Right lobe of liver (tissue), 6 donors: ENCODE data around the gene KLHL30. TPM values are rescaled to one million over a fixed set of nuclear protein-coding genes. Genes with fewer than 3 reads are reported as not detected.
A peak's percentile ranks its signal among the peaks of the same experiment; 100 is the strongest.

ENCODE experiments used
- ATAC-seq, 4 donors: fragments of 200-7000 bp; cut with Tn5 transposase; one replicate each; pipeline ENCODE4 v1.9.1; 2020; ENCODE audit warnings: mild to moderate bottlenecking in 4 of 4, moderate library complexity in 4 of 4
- DNase-seq, 3 donors: peaks; one replicate each; pipeline ENCODE4 v3.0.0-alpha.2; 2020
- H3K27ac ChIP-seq, 3 donors: fragments of 200-600 bp; one replicate each; pipeline ENCODE4 v1.8.0; 2022
- H3K27me3 ChIP-seq, 2 donors: fragments of 200-600 bp; one replicate each; pipeline ENCODE4 v1.8.0; 2022
- H3K36me3 ChIP-seq, 4 donors: fragments of 200-600 bp; sonication (generic) in 1 of 4; one replicate each; pipeline versions ENCODE4 v1.5.1 to v1.8.0; 2017 to 2022; ENCODE audit warnings: control low read depth in 1 of 4
- H3K4me1 ChIP-seq, 4 donors: fragments of 200-600 bp; sonication (generic) in 1 of 4; one replicate each; pipeline versions ENCODE4 v1.5.1 to v1.8.0; 2017 to 2022; ENCODE audit warnings: control low read depth in 1 of 4
- H3K4me3 ChIP-seq, 3 donors: fragments of 200-600 bp; one replicate each; pipeline ENCODE4 v1.8.0; 2022
- H3K9me3 ChIP-seq, 4 donors: fragments of 200-600 bp; sonication (generic) in 1 of 4; one replicate each; pipeline versions ENCODE4 v1.5.1 to v1.8.0; 2017 to 2022; ENCODE audit warnings: control low read depth in 1 of 4
- CTCF ChIP-seq, 4 donors: fragments of 200-600 bp in 3 of 4; fragments of 450-650 bp in 1 of 4; IDR thresholded peaks; one replicate each; pipeline versions ENCODE4 v1.5.1 to v1.8.0; 2016 to 2022; ENCODE audit warnings: antibody characterized with exemption in 4 of 4, mild to moderate bottlenecking in 2 of 4
- POLR2A ChIP-seq: fragments of 450-650 bp; IDR thresholded peaks from one replicate; pipeline ENCODE4 v1.6.1; 2017; ENCODE audit warnings: antibody characterized with exemption, mild to moderate bottlenecking
- WGBS: methylation state at CpG from one replicate; pipeline ENCODE4 v1.1.6; 2018; ENCODE audit warnings: low coverage, low lambda C conversion rate; ENCODE audit not compliant: insufficient coverage; ENCODE audit errors: missing lambda C conversion rate; 5-methylcytosine and 5-hydroxymethylcytosine counted together
- intact Hi-C, 2 donors: fragments of 100-400 bp; cut with DNase I; formaldehyde crosslinking; loops; one replicate each; pipeline versions ENCODE4 v1.11.2 to v1.14.1; 2022
- total RNA-seq, 6 experiments: library from RNA; depleted of rRNA in 2 of 6; stranded (reverse); fragments of >200 nt in 2 of 6; fragmentation: NEBNext Ultra II Directional in 3 of 6; extraction: Animal tissue kit (Norgen Biotek cat#: 25700) in 3 of 6; gene quantifications; one replicate each; pipeline versions ENCODE4 v1.1.0 to v1.2.4, GENCODE V29; 2016 to 2023
- donor health status: DM: no; HTN: yes; CAD: no.
- donor health status: DM: no; HTN: no; CAD: no.
- donor health status: DM: no; HTN: no; CAD: no.
- donor health status: DM: no; HTN: yes; CAD: no.
- donor health status: DM: no; HTN: yes; CAD: no.

The KLHL30 gene
- total RNA-seq, 6 experiments from 2014 or later = 0.04 to 0.19 (median 0.11) TPM; not detected in 2

GRCh38 chr2:238132463-238133450, 5.7 kb upstream of the KLHL30 start:
- Histone ChIP-seq H3K27ac (no peak overlapping the region), H3K4me1 (peaks cover 0 to 6% (median 0%) of the 10 kb centered on the region in 4 donors), H3K27me3 (no peaks in the 10 kb centered on the region), H3K9me3 (no peaks in the 10 kb centered on the region), H3K36me3 (no peaks in the 10 kb centered on the region), H3K4me3 (no peak overlapping the region)
- no peak for ATAC-seq
- 79% methylated on average over 11 of the region's 23 CpGs for WGBS
- peak in 2 of 3 donors; percentile 12 to 42 for DNase-seq
- intact Hi-C loops = no loop called here
- TF ChIP-seq POLR2A (no peak), CTCF (IDR thresholded peaks at IDR 0.05) (no peak)

- Histone ChIP-seq H3K36me3 (no peaks in the 10 kb centered on the region), H3K27me3 (no peaks in the 10 kb centered on the region), H3K27ac (no peak overlapping the region), H3K9me3 (no peaks in the 10 kb centered on the region), H3K4me1 (peaks cover 0 to 6% (median 0%) of the 10 kb centered on the region in 4 donors), H3K4me3 (no peak overlapping the region)
- intact Hi-C loops = no loop called here
- DNase-seq (peak in 2 of 3 donors; percentile 14 to 44), ATAC-seq (no peak)
- 85% methylated on average over 5 of the region's 14 CpGs for WGBS
- TF ChIP-seq CTCF (IDR thresholded peaks at IDR 0.05) (no peak), POLR2A (no peak)
Measured at GRCh38 chr2:238133499-238134392, 4.7 kb upstream of the KLHL30 start.

- no peaks in the 10 kb centered on the region for H3K27me3 ChIP-seq
- intact Hi-C loops = no loop called here
- 95% methylated on average over 4 of the region's 11 CpGs for WGBS
- no peak overlapping the region for H3K27ac ChIP-seq
- H3K4me1 ChIP-seq = peaks cover 0 to 6% (median 0%) of the 10 kb centered on the region in 4 donors
- H3K9me3 ChIP-seq = no peaks in the 10 kb centered on the region
- no peak for ATAC-seq
- H3K4me3 ChIP-seq = no peak overlapping the region
- no peaks in the 10 kb centered on the region for H3K36me3 ChIP-seq
- DNase-seq = peak in 1 of 3 donors; percentile 27
- no peak for TF ChIP-seq POLR2A
- TF ChIP-seq CTCF (IDR thresholded peaks at IDR 0.05) = no peak
Measured at GRCh38 chr2:238134393-238134785, 4.1 kb upstream of the KLHL30 start.

GRCh38 chr2:238135601-238136150, 2.8 kb upstream of the KLHL30 start:
- DNase-seq (no peak), ATAC-seq (no peak)
- no peaks in the 10 kb centered on the region for H3K27me3 ChIP-seq
- no peak overlapping the region for H3K27ac ChIP-seq
- TF ChIP-seq POLR2A (no peak), CTCF (IDR thresholded peaks at IDR 0.05) (no peak)
- peaks cover 0 to 6% (median 0%) of the 10 kb centered on the region in 4 donors for H3K4me1 ChIP-seq
- no peaks in the 10 kb centered on the region for H3K9me3 ChIP-seq
- H3K4me3 ChIP-seq = no peak overlapping the region
- no peaks in the 10 kb centered on the region for H3K36me3 ChIP-seq
- 75% methylated on average over 7 of the region's 15 CpGs for WGBS
- intact Hi-C loops = no loop called here
